Omental fat pad (tissue), 4 donors: ENCODE results near the gene P4HTM. TPM values are rescaled to one million over a fixed set of nuclear protein-coding genes. Genes with fewer than 3 reads are reported as not detected.

Experiments
- ATAC-seq: fragments of 150-250 bp; one replicate; pipeline ENCODE4 v1.9.1; 2016; ENCODE audit warnings: mild to moderate bottlenecking, moderate library complexity; ENCODE audit not compliant: low FRiP score
- DNase-seq: peaks from one replicate; pipeline ENCODE4 v3.0.0-alpha.2; 2019; ENCODE audit warnings: low spot score
- total RNA-seq, 4 donors: library from RNA; depleted of rRNA; stranded (reverse); fragments of >200 nt; gene quantifications; one replicate each; pipeline ENCODE4 v1.1.0, GENCODE V29; 2016
- TF ChIP-seq, protein P1 (sequence below), 3 donors: fragments of 450-650 bp; IDR thresholded peaks; one replicate each; pipeline ENCODE4 v1.5.1; 2016 to 2017; ENCODE audit warnings: antibody characterized with exemption in 3 of 3, mild to moderate bottlenecking in 3 of 3, moderate library complexity in 2 of 3

Gene P4HTM, protein sequence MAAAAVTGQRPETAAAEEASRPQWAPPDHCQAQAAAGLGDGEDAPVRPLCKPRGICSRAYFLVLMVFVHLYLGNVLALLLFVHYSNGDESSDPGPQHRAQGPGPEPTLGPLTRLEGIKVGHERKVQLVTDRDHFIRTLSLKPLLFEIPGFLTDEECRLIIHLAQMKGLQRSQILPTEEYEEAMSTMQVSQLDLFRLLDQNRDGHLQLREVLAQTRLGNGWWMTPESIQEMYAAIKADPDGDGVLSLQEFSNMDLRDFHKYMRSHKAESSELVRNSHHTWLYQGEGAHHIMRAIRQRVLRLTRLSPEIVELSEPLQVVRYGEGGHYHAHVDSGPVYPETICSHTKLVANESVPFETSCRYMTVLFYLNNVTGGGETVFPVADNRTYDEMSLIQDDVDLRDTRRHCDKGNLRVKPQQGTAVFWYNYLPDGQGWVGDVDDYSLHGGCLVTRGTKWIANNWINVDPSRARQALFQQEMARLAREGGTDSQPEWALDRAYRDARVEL
- 10 to 100 TPM; 25.7 to 43.1 (median 28.2) TPM for total RNA-seq

DNA sequence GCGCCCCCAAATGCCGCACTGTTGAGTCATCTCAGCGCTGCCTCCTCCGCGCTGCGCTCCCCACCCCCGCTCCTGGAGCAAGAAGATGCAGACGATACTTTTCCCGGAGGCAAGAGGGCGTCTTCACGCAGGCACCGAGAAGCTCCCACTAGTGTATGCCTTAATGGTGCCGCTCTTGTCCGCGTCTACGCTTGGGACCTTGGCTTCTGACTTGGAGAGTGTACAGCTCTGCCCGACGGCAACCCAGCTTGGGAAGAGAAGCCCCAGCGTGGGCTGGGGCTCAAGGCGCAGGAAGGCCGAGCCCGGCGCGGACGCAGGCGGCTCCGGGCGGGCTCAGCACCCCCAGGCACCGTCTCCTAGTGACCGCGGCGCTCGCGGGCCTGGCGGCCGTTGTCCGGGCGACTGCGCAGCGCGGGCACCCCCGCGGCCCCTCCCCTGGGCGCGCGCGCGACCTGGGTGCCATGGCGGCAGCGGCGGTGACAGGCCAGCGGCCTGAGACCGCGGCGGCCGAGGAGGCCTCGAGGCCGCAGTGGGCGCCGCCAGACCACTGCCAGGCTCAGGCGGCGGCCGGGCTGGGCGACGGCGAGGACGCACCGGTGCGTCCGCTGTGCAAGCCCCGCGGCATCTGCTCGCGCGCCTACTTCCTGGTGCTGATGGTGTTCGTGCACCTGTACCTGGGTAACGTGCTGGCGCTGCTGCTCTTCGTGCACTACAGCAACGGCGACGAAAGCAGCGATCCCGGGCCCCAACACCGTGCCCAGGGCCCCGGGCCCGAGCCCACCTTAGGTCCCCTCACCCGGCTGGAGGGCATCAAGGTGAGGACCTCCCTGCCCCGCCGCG, at the start of gene P4HTM:
TSS of gene P4HTM (plus strand) at position 446 of the 840 bp plus-strand sequence. CDS start at position 462, 16 bp downstream.
- TF ChIP-seq, protein P1, sequence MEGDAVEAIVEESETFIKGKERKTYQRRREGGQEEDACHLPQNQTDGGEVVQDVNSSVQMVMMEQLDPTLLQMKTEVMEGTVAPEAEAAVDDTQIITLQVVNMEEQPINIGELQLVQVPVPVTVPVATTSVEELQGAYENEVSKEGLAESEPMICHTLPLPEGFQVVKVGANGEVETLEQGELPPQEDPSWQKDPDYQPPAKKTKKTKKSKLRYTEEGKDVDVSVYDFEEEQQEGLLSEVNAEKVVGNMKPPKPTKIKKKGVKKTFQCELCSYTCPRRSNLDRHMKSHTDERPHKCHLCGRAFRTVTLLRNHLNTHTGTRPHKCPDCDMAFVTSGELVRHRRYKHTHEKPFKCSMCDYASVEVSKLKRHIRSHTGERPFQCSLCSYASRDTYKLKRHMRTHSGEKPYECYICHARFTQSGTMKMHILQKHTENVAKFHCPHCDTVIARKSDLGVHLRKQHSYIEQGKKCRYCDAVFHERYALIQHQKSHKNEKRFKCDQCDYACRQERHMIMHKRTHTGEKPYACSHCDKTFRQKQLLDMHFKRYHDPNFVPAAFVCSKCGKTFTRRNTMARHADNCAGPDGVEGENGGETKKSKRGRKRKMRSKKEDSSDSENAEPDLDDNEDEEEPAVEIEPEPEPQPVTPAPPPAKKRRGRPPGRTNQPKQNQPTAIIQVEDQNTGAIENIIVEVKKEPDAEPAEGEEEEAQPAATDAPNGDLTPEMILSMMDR (IDR thresholded peaks at IDR 0.05), result no peak
- DNase-seq (peak; percentile 76), ATAC-seq (peak; percentile 93)

DNA sequence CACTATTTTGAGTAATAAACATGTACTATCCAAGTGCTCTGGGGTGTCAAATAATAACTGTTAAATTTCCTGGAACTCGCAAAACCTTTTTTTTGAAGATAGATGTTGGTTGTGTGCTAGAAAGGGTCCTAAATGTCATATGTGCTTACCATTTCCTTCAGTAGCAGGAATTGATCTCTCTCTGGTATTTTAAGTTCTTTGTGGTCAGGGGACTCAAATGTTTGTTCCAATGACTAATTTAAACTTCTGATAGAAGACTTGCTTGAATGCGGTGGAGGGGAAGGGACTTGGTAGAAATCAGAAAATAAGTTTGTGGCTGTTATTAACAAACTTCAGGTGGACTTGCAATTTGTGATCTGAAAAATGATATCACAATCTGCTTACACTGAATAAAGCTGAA, 44.6 kb upstream of the P4HTM start:
- DNase-seq, result no peak
- TF ChIP-seq, protein P1 (IDR thresholded peaks at IDR 0.05), result no peak
- no peak for ATAC-seq

DNA sequence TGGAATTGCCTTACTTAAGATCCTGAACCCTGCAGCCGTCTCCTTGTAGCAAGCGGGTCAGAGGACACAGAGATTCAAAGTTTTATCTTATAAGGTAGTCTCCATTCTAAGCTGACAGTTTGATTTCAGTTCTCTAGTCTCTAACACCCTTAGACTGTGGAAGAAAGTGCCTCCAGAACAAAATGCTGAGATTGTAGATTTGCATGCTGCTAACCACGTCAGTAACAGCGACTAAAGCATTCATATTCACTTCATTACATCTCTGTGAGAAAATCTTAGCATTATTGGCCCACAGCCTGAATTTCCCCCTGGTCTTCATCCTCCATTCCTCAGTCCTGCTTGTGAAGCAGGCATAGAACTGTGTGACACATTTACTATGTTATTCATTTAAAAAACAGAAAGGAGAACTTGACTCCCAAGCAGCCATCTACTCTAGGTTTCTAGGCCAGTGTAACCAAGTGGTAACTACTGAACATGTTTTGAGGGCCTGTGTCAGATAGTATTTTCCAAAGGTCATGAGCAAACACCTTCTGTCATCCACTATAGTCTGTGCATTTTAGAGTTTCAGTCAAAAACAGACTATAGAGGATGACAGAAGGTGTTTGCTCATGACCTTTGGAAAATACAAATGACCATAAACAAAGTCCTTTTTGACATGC, 44.0 kb upstream of the P4HTM start:
- ATAC-seq (no peak), DNase-seq (no peak)
- TF ChIP-seq, protein P1 (IDR thresholded peaks at IDR 0.05), result no peak

DNA sequence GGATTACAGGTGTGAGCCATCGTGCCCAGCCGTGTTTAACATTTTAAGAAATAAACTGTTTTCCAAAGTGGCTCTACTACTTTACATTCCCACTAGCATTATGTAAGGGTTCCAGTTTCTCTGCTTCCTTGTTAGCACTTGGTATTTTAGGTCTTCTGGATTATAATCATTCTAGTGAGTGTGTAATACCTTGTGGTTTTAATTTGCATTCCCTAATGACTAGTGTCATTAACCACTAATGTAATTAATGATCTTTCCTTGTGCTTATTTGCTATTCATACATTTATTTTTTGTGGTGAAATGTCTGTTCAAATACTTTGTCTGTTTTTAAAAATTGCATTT, 40.7 kb upstream of the P4HTM start:
- TF ChIP-seq, protein P1 (IDR thresholded peaks at IDR 0.05), result no peak
- ATAC-seq, result no peak
- no peak for DNase-seq

DNA sequence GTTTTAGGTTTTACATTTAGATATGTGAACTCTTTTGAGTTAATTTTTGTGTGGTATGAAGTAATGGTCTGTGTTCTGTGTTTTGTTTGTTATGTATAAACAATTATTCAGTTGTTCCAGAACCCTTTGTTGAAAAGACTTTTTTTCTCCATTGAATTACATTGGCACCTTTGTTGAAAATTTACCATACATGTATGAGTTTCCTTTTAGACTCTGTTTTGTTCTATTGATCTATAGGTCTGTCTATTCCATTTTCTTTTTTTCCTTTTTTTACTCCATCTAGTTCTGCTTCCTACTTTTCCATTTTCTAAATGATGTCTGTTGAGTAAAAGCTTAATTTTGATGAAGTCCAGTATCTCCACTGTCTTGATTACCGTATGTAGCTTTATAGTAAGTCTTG, 40.0 kb upstream of the P4HTM start:
- TF ChIP-seq, protein P1 (IDR thresholded peaks at IDR 0.05), result no peak

DNA sequence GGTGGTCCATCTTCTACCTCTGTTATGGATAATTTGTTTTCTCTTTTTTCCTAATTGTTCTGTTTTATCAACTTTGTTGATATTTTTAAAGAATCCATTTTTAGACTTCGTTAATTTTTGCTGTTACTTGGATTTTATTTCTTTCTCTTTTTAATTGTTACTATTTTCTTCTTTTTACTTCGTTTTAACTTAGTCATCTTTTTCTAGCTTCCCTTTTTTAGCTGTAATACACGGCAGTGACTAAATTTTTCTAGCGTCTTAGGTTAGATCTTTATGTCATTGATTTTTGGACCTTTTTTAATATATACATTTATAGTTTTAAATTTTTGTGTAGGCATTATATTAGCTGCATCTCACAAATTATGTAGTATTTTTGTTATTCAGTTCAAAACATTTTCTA, 38.3 kb upstream of the P4HTM start:
- DNase-seq (no peak), ATAC-seq (no peak)
- TF ChIP-seq, protein P1 (IDR thresholded peaks at IDR 0.05), result no peak

More for the DNA sequence above, 40.0 kb upstream of the P4HTM start:
- ATAC-seq (no peak), DNase-seq (no peak)
